ENCODE results near the gene FASLG.
"Not testable (repeated sequence)": the region's sequence is repeated elsewhere in the genome, so short reads cannot be mapped to it uniquely, and the experiment has no call there.

FASLG gene

GRCh38 chr1:172658871-172659453, at the start of gene FASLG:
Gene FASLG, plus strand, starts transcription at chr1:172659103. Its CDS starts 99 bp downstream, at chr1:172659202.
- Mint-ChIP-seq H3K9me3 (peaks cover 4% of the 10 kb centered on the region), H3K27ac (peak within 1 kb of the TSS; percentile 87), H3K27me3 (ENCODE audit: low read depth) (peaks cover 4% of the 10 kb centered on the region), H3K4me1 (ENCODE audit: low read depth) (peaks cover 63% of the 10 kb centered on the region), H3K4me3 (peak within 1 kb of the TSS; percentile 79), H3K36me3 (ENCODE audit: low read depth) (peaks cover 13% of the 10 kb centered on the region)

DNA sequence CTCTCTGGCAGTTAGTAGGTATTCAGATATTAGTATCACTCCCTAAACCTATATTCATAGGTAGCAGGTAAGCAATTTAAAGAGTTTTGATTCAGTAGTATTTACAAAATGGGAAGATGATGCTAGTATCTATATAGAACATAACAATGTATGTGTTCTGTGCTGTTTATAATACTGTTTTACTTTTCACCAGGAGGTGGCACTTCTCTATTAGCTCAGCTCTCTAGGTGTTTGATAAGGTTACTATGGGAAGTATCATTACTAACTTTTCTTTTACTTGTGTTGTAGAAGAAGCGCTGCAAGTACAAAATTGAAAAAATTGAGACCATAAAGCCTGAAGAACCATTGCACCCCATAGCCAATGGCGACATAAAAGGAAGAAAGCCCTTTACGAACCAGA, 49.4 kb upstream of the FASLG start:
- Mint-ChIP-seq H3K27ac (no peak overlapping the region), H3K36me3 (ENCODE audit: low read depth) (peaks cover 32% of the 10 kb centered on the region), H3K4me3 (no peak overlapping the region), H3K27me3 (ENCODE audit: low read depth) (no peaks in the 10 kb centered on the region), H3K9me3 (peaks cover 3% of the 10 kb centered on the region), H3K4me1 (ENCODE audit: low read depth) (peaks cover 5% of the 10 kb centered on the region)

- Mint-ChIP-seq H3K27me3 (ENCODE audit: low read depth) (no peaks in the 10 kb centered on the region), H3K4me3 (no peak overlapping the region), H3K27ac (no peak overlapping the region), H3K4me1 (ENCODE audit: low read depth) (peaks cover 4% of the 10 kb centered on the region), H3K9me3 (peaks cover 24% of the 10 kb centered on the region), H3K36me3 (ENCODE audit: low read depth) (peaks cover 40% of the 10 kb centered on the region)
These were observed 46.4 kb upstream of the FASLG start for GRCh38 chr1:172612478-172612877.

GRCh38 chr1:172613294-172613693, 45.6 kb upstream of the FASLG start:
- no peaks in the 10 kb centered on the region for H3K27me3 Mint-ChIP-seq (ENCODE audit: low read depth)
- H3K9me3 Mint-ChIP-seq, result peaks cover 28% of the 10 kb centered on the region
- no peak overlapping the region for H3K4me3 Mint-ChIP-seq
- H3K36me3 Mint-ChIP-seq (ENCODE audit: low read depth), result peaks cover 41% of the 10 kb centered on the region
- peaks cover 4% of the 10 kb centered on the region for H3K4me1 Mint-ChIP-seq (ENCODE audit: low read depth)
- H3K27ac Mint-ChIP-seq, result no peak overlapping the region

GRCh38 chr1:172616195-172616594, 42.7 kb upstream of the FASLG start:
- no peak overlapping the region for H3K27ac Mint-ChIP-seq
- H3K36me3 Mint-ChIP-seq (ENCODE audit: low read depth), result peaks cover 32% of the 10 kb centered on the region
- H3K27me3 Mint-ChIP-seq (ENCODE audit: low read depth), result no peaks in the 10 kb centered on the region
- H3K4me1 Mint-ChIP-seq (ENCODE audit: low read depth), result no peaks in the 10 kb centered on the region
- no peak overlapping the region for H3K4me3 Mint-ChIP-seq
- peaks cover 45% of the 10 kb centered on the region for H3K9me3 Mint-ChIP-seq

DNA sequence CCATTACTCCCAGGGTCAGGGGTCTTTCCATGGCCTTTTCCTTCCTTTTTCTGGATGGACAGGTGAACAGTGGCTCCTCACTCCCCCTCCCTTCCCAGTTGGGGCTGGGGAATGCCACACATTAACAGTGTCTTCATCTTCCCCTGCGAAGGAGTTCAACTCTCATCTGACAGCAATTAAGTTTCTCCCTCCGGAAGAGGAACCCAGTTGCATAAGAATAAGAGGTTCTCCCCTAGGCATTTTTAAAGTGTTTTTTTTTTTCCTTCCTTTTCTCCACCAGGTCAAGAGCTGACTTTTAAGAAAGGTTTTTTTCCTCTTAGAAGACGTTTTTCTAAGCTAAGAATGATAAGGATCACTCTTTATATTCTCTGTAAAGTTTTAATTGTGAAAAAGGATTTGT, 42.3 kb upstream of the FASLG start:
- Mint-ChIP-seq H3K4me1 (ENCODE audit: low read depth) (no peaks in the 10 kb centered on the region), H3K9me3 (peaks cover 49% of the 10 kb centered on the region), H3K4me3 (no peak overlapping the region), H3K36me3 (ENCODE audit: low read depth) (peaks cover 31% of the 10 kb centered on the region), H3K27ac (no peak overlapping the region), H3K27me3 (ENCODE audit: low read depth) (no peaks in the 10 kb centered on the region)

DNA sequence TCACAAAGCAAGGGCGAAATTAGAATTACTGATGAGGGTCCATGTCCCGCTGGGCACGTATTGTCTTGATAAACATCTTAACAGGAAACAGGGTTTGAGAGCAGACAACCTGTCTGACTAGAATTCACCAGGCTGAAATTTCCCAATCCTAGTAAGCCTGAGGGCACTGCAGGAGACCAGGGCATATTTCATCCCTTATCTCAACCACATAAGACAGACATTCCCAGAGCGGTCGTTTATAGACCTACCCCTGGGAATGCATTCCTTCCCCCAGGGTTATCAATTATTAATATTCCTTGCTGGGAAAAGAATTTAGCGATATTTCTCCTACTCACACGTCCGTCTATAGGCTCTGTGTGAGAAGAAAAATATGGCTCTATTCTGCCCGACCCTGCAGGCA, 38.3 kb upstream of the FASLG start:
- H3K27ac Mint-ChIP-seq, result not testable (repeated sequence)

DNA sequence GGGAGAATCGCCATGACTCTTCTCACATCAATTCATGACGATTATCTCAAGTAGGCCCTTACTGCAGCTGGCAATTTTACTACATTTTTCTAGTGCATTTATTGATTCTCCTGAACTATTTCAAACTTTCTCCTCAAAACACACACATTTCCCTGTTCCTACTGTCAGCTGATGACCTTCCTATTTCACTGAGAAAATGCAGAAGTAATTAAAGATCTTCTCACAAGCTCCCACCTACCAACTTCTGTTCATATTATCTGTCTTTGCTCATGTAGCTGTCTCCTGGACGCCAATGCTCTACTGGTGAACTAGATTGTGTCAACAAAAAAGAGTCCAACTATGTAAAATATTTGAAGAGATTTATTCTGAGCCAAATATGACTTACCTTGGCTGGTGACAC, 36.4 kb upstream of the FASLG start:
- peaks cover 19% of the 10 kb centered on the region for H3K36me3 Mint-ChIP-seq (ENCODE audit: low read depth)
- peaks cover 32% of the 10 kb centered on the region for H3K9me3 Mint-ChIP-seq
- H3K27ac Mint-ChIP-seq, result no peak overlapping the region
- H3K4me1 Mint-ChIP-seq (ENCODE audit: low read depth), result no peaks in the 10 kb centered on the region
- peaks cover 11% of the 10 kb centered on the region for H3K27me3 Mint-ChIP-seq (ENCODE audit: low read depth)
- H3K4me3 Mint-ChIP-seq, result no peak overlapping the region

More for the DNA sequence above, 38.3 kb upstream of the FASLG start:
- not testable (repeated sequence) for H3K4me3 Mint-ChIP-seq; H3K4me1 Mint-ChIP-seq (ENCODE audit: low read depth); H3K27me3 Mint-ChIP-seq (ENCODE audit: low read depth)
- Mint-ChIP-seq H3K36me3 (ENCODE audit: low read depth) (peaks cover 32% of the 10 kb centered on the region), H3K9me3 (peaks cover 51% of the 10 kb centered on the region)

DNA sequence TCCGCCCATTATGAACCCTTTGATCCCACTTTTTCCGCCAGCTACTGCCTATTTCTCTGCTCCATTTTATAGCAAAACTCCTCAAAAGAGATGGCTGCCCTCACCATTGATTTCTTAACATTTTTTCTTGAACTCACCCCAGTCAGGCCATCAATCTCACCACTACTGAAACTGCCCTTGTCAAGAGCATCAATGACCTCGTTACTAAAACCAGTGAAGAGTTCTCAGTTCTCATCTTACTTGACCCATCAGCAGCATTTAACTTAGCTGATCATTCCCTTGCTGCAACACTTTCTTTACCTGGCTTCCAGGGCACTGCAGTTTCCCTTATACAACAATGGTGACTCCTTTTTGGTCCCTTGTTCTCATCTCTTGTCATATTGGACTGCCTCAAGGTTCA, 35.2 kb upstream of the FASLG start:
- Mint-ChIP-seq H3K27me3 (ENCODE audit: low read depth) (peaks cover 11% of the 10 kb centered on the region), H3K9me3 (peaks cover 26% of the 10 kb centered on the region), H3K4me3 (no peak overlapping the region), H3K27ac (no peak overlapping the region), H3K4me1 (ENCODE audit: low read depth) (peaks cover 4% of the 10 kb centered on the region), H3K36me3 (ENCODE audit: low read depth) (peaks cover 17% of the 10 kb centered on the region)

DNA sequence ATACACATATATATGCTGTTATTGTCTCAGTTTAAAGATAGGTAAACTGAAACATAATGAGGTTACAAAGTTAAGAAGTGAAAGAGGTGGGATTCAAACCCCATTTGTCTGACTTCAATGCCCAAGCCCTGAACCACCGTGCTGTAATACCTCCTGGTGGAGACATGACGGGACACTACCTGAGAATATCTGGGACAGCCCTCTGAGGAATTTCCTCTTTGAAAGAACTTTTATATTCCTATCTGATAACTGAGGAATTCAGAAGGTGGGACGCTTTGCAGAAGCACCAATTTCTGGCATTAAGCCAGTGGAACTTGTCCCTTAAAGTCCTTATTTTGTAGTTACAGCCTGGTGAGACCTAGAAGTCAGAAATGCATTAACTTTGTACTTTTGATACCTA, 32.1 kb upstream of the FASLG start:
- H3K36me3 Mint-ChIP-seq (ENCODE audit: low read depth), result peaks cover 7% of the 10 kb centered on the region

DNA sequence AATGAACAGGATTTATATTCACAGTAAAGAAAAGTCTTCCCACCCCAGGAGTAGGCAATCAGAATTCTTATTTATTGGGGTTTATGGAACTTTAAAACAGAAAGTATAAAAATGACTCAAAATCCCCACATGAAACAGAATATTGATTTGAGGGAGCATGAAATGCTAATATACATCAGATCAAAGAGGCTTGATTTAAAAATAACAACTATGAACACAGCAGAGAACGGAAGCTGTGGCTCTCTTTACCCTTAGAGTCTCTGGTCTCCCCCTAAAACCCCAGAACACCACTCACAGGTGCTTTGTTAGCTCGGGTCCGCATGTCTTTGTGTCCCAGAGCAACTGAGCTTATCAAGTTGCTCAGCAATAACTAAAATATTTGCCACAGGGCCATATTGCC, 31.2 kb upstream of the FASLG start:
- Mint-ChIP-seq H3K27ac (no peak overlapping the region), H3K4me1 (ENCODE audit: low read depth) (peaks cover 22% of the 10 kb centered on the region), H3K9me3 (no peaks in the 10 kb centered on the region), H3K27me3 (ENCODE audit: low read depth) (peaks cover 33% of the 10 kb centered on the region), H3K4me3 (no peak overlapping the region), H3K36me3 (ENCODE audit: low read depth) (peaks cover under 1% of the 10 kb centered on the region)

More for the DNA sequence above, 32.1 kb upstream of the FASLG start:
- Mint-ChIP-seq H3K4me1 (ENCODE audit: low read depth) (peaks cover 22% of the 10 kb centered on the region), H3K27ac (no peak overlapping the region), H3K4me3 (no peak overlapping the region), H3K27me3 (ENCODE audit: low read depth) (peaks cover 27% of the 10 kb centered on the region), H3K9me3 (peaks cover 7% of the 10 kb centered on the region)

- H3K4me1 Mint-ChIP-seq (ENCODE audit: low read depth), result peaks cover 22% of the 10 kb centered on the region
- H3K9me3 Mint-ChIP-seq, result no peaks in the 10 kb centered on the region
- no peak overlapping the region for H3K4me3 Mint-ChIP-seq
- no peaks in the 10 kb centered on the region for H3K36me3 Mint-ChIP-seq (ENCODE audit: low read depth)
- no peak overlapping the region for H3K27ac Mint-ChIP-seq
- H3K27me3 Mint-ChIP-seq (ENCODE audit: low read depth), result peaks cover 33% of the 10 kb centered on the region
These were observed 30.5 kb upstream of the FASLG start for GRCh38 chr1:172628401-172628800.

GRCh38 chr1:172629170-172629569, 29.7 kb upstream of the FASLG start:
- H3K9me3 Mint-ChIP-seq, result no peaks in the 10 kb centered on the region
- H3K27me3 Mint-ChIP-seq (ENCODE audit: low read depth), result peaks cover 30% of the 10 kb centered on the region
- no peak overlapping the region for H3K4me3 Mint-ChIP-seq
- H3K4me1 Mint-ChIP-seq (ENCODE audit: low read depth), result peaks cover 22% of the 10 kb centered on the region
- no peaks in the 10 kb centered on the region for H3K36me3 Mint-ChIP-seq (ENCODE audit: low read depth)
- no peak overlapping the region for H3K27ac Mint-ChIP-seq

- Mint-ChIP-seq H3K36me3 (ENCODE audit: low read depth) (no peaks in the 10 kb centered on the region), H3K27ac (no peak overlapping the region), H3K27me3 (ENCODE audit: low read depth) (peaks cover 30% of the 10 kb centered on the region), H3K4me3 (no peak overlapping the region), H3K9me3 (no peaks in the 10 kb centered on the region), H3K4me1 (ENCODE audit: low read depth) (peaks cover 22% of the 10 kb centered on the region)
These were observed 29.3 kb upstream of the FASLG start for GRCh38 chr1:172629638-172630037.

GRCh38 chr1:172630056-172630818, 28.7 kb upstream of the FASLG start:
- Mint-ChIP-seq H3K27me3 (ENCODE audit: low read depth) (peaks cover 30% of the 10 kb centered on the region), H3K27ac (peak overlapping the region; percentile 31), H3K4me1 (ENCODE audit: low read depth) (peaks cover 22% of the 10 kb centered on the region), H3K36me3 (ENCODE audit: low read depth) (no peaks in the 10 kb centered on the region), H3K4me3 (no peak overlapping the region), H3K9me3 (no peaks in the 10 kb centered on the region)

Data from T-helper 1 cell treated with Interleukin-12 subunit alpha and Interleukin-12 subunit beta and Interleukin-4 antibody, amounts not matched to agents 30 μg/mL and 1 μg/mL, for 36 hours (primary cell).